ENCODE measurements around the gene RPS6KB2.

The RPS6KB2 gene

GRCh38 chr11:67428052-67429001, at the start of gene RPS6KB2:
RPS6KB2 (plus strand) TSS chr11:67428494; CDS start chr11:67428546, 52 bp downstream.
- peak; percentile 100 for DNase-seq (ENCODE audit: insufficient read length, low spot score)
- FAIRE-seq, result no peak
- no peak for TF ChIP-seq CTCF (IDR thresholded peaks at IDR 0.05; ENCODE audit: insufficient read depth, missing control alignments)

- no peak for DNase-seq (ENCODE audit: insufficient read length, low spot score)
- no peak for FAIRE-seq
- no peak for TF ChIP-seq CTCF (IDR thresholded peaks at IDR 0.05; ENCODE audit: insufficient read depth, missing control alignments)
These were observed 49.8 kb upstream of the RPS6KB2 start for GRCh38 chr11:67378544-67378943.

GRCh38 chr11:67379061-67380058, 48.9 kb upstream of the RPS6KB2 start:
- TF ChIP-seq CTCF (IDR thresholded peaks at IDR 0.05; ENCODE audit: insufficient read depth, missing control alignments), result no peak
- no peak for FAIRE-seq
- DNase-seq (ENCODE audit: insufficient read length, low spot score), result no peak

GRCh38 chr11:67381244-67381972, 46.9 kb upstream of the RPS6KB2 start:
- no peak for FAIRE-seq
- no peak for DNase-seq (ENCODE audit: insufficient read length, low spot score)
- no peak for TF ChIP-seq CTCF (IDR thresholded peaks at IDR 0.05; ENCODE audit: insufficient read depth, missing control alignments)

GRCh38 chr11:67382276-67383136, 45.8 kb upstream of the RPS6KB2 start:
- DNase-seq (ENCODE audit: insufficient read length, low spot score) (no peak), FAIRE-seq (no peak)
- TF ChIP-seq CTCF (IDR thresholded peaks at IDR 0.05; ENCODE audit: insufficient read depth, missing control alignments), result peak; percentile 97

- TF ChIP-seq CTCF (IDR thresholded peaks at IDR 0.05; ENCODE audit: insufficient read depth, missing control alignments), result no peak
- DNase-seq (ENCODE audit: insufficient read length, low spot score) (no peak), FAIRE-seq (no peak)
These were observed 43.4 kb upstream of the RPS6KB2 start for GRCh38 chr11:67384851-67385366.

Data from D721Med (cell line).